ENCODE measurements around the gene FSHR.

DNA sequence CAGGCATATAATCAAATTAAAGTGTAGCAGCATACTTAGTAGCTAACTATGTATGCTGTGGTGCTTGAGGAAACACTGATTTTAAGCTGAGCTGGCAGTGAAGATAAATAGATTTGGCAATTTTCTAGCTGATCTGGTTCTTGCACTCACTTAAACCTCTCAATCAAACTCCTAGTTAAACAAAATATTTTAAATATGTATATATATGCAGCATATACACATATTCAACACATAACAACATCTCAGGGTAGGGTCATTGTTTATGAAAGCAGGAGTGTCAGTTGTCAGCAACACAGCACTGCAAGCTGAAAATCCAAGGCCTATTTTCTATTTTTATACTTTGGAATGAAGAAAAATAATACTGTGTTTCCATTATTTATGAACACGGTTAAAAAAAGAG is 10.4 kb upstream of the FSHR start:
- TF ChIP-seq CTCF (IDR thresholded peaks at IDR 0.05) (no peak), EP300 (IDR thresholded peaks at IDR 0.05) (no peak)
